ENCODE data around the gene GBX2. TPM values are rescaled to one million over a fixed set of nuclear protein-coding genes. Genes with fewer than 3 reads are reported as not detected.

The GBX2 gene
- total RNA-seq, 1 experiment from 2014 or later: 0.31 TPM

DNA sequence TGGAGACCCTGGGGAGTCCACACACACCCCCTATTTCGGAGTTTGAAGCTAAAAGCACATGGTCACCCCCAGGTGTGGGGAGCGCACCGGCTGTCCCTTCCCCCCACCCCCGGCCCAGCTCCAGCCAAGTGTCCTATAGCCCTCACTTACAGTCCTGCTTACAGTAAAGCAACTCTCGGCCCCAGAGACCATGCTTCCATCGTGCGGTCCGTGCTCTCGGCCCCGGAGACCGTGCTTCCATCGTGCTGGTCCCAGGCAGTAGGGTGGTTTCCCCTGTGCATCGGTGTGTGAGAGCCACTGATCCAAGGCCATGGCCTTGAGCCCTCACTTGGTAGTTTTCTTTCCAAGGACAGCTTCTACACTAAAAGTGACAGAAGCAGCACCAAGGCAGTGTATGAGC, 48.7 kb downstream of the GBX2 start:
- no peak overlapping the region for H3K9ac ChIP-seq (ENCODE audit: extremely low read depth, insufficient read length, low read length)
- no peak overlapping the region for H2BK12ac ChIP-seq (ENCODE audit: insufficient read length, low read depth, low read length)
- no peak overlapping the region for H4K5ac ChIP-seq (ENCODE audit: insufficient read length, low read depth, low read length)
- no peaks in the 10 kb centered on the region for H3K79me2 ChIP-seq (ENCODE audit: insufficient read depth, low read length)
- no peak overlapping the region for H3K14ac ChIP-seq (ENCODE audit: insufficient read depth, low read length)
- no peak overlapping the region for H3T11ph ChIP-seq (ENCODE audit: low read length)
- H2AK5ac ChIP-seq (ENCODE audit: insufficient read length, low read length): no peak overlapping the region
- peaks cover 21 to 23% of the 10 kb centered on the region in 2 experiments for H3K4me1 Mint-ChIP-seq
- peaks cover 56% of the 10 kb centered on the region for H3K27me3 Mint-ChIP-seq (ENCODE audit: low read depth)
- H3K23ac ChIP-seq (ENCODE audit: insufficient read length, low read depth, low read length): no peak overlapping the region
- H3K79me1 ChIP-seq (ENCODE audit: insufficient read depth, low read depth, low read length, poor library complexity, severe bottlenecking): no peaks in the 10 kb centered on the region
- TF ChIP-seq, protein P1, sequence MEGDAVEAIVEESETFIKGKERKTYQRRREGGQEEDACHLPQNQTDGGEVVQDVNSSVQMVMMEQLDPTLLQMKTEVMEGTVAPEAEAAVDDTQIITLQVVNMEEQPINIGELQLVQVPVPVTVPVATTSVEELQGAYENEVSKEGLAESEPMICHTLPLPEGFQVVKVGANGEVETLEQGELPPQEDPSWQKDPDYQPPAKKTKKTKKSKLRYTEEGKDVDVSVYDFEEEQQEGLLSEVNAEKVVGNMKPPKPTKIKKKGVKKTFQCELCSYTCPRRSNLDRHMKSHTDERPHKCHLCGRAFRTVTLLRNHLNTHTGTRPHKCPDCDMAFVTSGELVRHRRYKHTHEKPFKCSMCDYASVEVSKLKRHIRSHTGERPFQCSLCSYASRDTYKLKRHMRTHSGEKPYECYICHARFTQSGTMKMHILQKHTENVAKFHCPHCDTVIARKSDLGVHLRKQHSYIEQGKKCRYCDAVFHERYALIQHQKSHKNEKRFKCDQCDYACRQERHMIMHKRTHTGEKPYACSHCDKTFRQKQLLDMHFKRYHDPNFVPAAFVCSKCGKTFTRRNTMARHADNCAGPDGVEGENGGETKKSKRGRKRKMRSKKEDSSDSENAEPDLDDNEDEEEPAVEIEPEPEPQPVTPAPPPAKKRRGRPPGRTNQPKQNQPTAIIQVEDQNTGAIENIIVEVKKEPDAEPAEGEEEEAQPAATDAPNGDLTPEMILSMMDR (conservative IDR thresholded peaks at IDR 0.05): no peak
- H2BK20ac ChIP-seq (ENCODE audit: low read depth, low read length, poor library complexity, severe bottlenecking): no peak overlapping the region
- no peak overlapping the region for H3K4me2 ChIP-seq (ENCODE audit: insufficient read depth, insufficient read length, low read length)
- no peaks in the 10 kb centered on the region for H3K23me2 ChIP-seq (ENCODE audit: insufficient read length, low read depth, low read length, poor library complexity, severe bottlenecking)
- no peaks in the 10 kb centered on the region for H3K9me3 ChIP-seq (ENCODE audit: control insufficient read depth, low read depth, low read length)
- no peaks in the 10 kb centered on the region; a peak in 1 of 5 replicates for H3K9me3 Mint-ChIP-seq
- no CpG with 5 or more reads among the region's 13 CpGs for WGBS (ENCODE audit: extremely low coverage, insufficient read length, low lambda C conversion rate)
- peaks cover 3 to 7% (median 4%) of the 10 kb centered on the region in 3 experiments for H3K36me3 Mint-ChIP-seq (ENCODE audit: insufficient read depth in 1 of 3, low read depth in 3 of 3)
- H3K27ac ChIP-seq (ENCODE audit: insufficient read length, low read depth, low read length): no peak overlapping the region
- H4K20me1 ChIP-seq (ENCODE audit: control insufficient read depth, insufficient read depth, insufficient read length): no peaks in the 10 kb centered on the region
- H2AFZ ChIP-seq (ENCODE audit: low read length): no peak overlapping the region
- H2BK5ac ChIP-seq (ENCODE audit: insufficient read length, low read length): no peak overlapping the region
- H3K18ac ChIP-seq (ENCODE audit: insufficient read length, low read depth, low read length): no peak overlapping the region
- H3K27me3 ChIP-seq (ENCODE audit: insufficient read depth, low read length): no peaks in the 10 kb centered on the region
- no peak overlapping the region for H3K56ac ChIP-seq (ENCODE audit: insufficient read length, low read depth, low read length)
- DNase-seq: no peak
- H3K4me1 ChIP-seq (ENCODE audit: insufficient read depth, low read length): peaks cover 3% of the 10 kb centered on the region; the same call in 1 of the 2 replicates
- no peak overlapping the region for H2BK15ac ChIP-seq (ENCODE audit: low read depth, low read length)
- H3K27ac Mint-ChIP-seq: no peak overlapping the region
- no peak overlapping the region for H3K4me3 Mint-ChIP-seq
- H2BK120ac ChIP-seq (ENCODE audit: low read depth, low read length, poor library complexity, severe bottlenecking): no peak overlapping the region
- H3K4ac ChIP-seq (ENCODE audit: low read depth, low read length): no peak overlapping the region
- H4K8ac ChIP-seq (replicated peaks; ENCODE audit: insufficient read length, low read depth, low read length): no peak overlapping the region
- no peak overlapping the region for H4K91ac ChIP-seq (ENCODE audit: insufficient read length, low read depth, low read length)
